WTC11 (cell line): Measurements from ENCODE around the gene CCDC6. TPM values are rescaled to one million over a fixed set of nuclear protein-coding genes. Genes with fewer than 3 reads are reported as not detected.

ENCODE experiments used
- ATAC-seq: fragments of 200-7000 bp; cut with Tn5 transposase; 2 replicates; pipeline ENCODE4 v1.10.0; 2021; ENCODE audit warnings: mild to moderate bottlenecking, moderate library complexity
- CTCF ChIA-PET: fragments of 300-600 bp; sonication (Branson Sonifier 250); formaldehyde crosslinking; loops from one replicate; lab custom pipeline; 2021; ENCODE audit warnings: antibody characterized with exemption; lab: Charles Lee
- POLR2A ChIA-PET: fragments of 350-600 bp; sonication (Branson Sonifier 250); formaldehyde crosslinking; loops from one replicate; lab custom pipeline; 2021; ENCODE audit warnings: antibody characterized with exemption; lab: Charles Lee
- DNase-seq: peaks from one replicate; pipeline ENCODE4 v3.0.0; 2021; ENCODE audit warnings: low spot score
- H3K27ac Mint-ChIP-seq: 2 replicates; pipeline ENCODE4 v1.8.0; 2021; ENCODE audit warnings: mixed read lengths
- H3K27me3 Mint-ChIP-seq: 2 replicates; pipeline ENCODE4 v1.8.0; 2021; ENCODE audit warnings: low read depth, mild to moderate bottlenecking, moderate library complexity, mixed read lengths
- H3K36me3 Mint-ChIP-seq: 2 replicates; pipeline ENCODE4 v1.8.0; 2021; ENCODE audit warnings: mixed read lengths
- H3K4me1 Mint-ChIP-seq: 2 replicates; pipeline ENCODE4 v1.8.0; 2022; ENCODE audit warnings: mixed read lengths
- H3K4me3 Mint-ChIP-seq: 2 replicates; pipeline ENCODE4 v1.8.0; 2021; ENCODE audit warnings: mild to moderate bottlenecking, moderate library complexity, mixed read lengths
- H3K9me3 Mint-ChIP-seq: 2 replicates; pipeline ENCODE4 v1.8.0; 2021; ENCODE audit warnings: mixed read lengths
- FOXP1 ChIP-seq: sonication (generic); formaldehyde crosslinking; IDR thresholded peaks from 2 replicates; pipeline ENCODE4 v1.8.0; 2022; ENCODE audit warnings: missing genetic modification reagents, mild to moderate bottlenecking, moderate library complexity, borderline replicate concordance
- GTF2I ChIP-seq: fragments of 250-450 bp; sonication (Bioruptor Pico); conservative IDR thresholded peaks from 2 replicates; pipeline ENCODE4 v1.4.0; 2021; ENCODE audit warnings: mild to moderate bottlenecking
- HMGA2 ChIP-seq: fragments of 250-450 bp; sonication (Bioruptor Pico); IDR thresholded peaks from 2 replicates; pipeline ENCODE4 v1.4.0; 2021; ENCODE audit warnings: mild to moderate bottlenecking, moderate library complexity
- KAT7 ChIP-seq: sonication (generic); formaldehyde crosslinking; IDR thresholded peaks from 2 replicates; pipeline ENCODE4 v1.8.1; 2023; ENCODE audit warnings: missing genetic modification reagents, mild to moderate bottlenecking, borderline replicate concordance
- MXD4 ChIP-seq: fragments of 250-450 bp; sonication (Bioruptor Pico); IDR thresholded peaks from 2 replicates; pipeline ENCODE4 v1.8.0; 2021; ENCODE audit warnings: mild to moderate bottlenecking, moderate library complexity, borderline replicate concordance
- NFE2L1 ChIP-seq: sonication (generic); formaldehyde crosslinking; IDR thresholded peaks from 2 replicates; pipeline ENCODE4 v1.8.1; 2023; ENCODE audit warnings: missing genetic modification reagents
- NR1H2 ChIP-seq: sonication (generic); formaldehyde crosslinking; IDR thresholded peaks from 2 replicates; pipeline ENCODE4 v1.9.0; 2021; ENCODE audit warnings: mild to moderate bottlenecking, moderate library complexity, missing genetic modification reagents
- RELA ChIP-seq: sonication (generic); formaldehyde crosslinking; IDR thresholded peaks from 2 replicates; pipeline ENCODE4 v1.8.1; 2022; ENCODE audit warnings: missing genetic modification reagents, mild to moderate bottlenecking, borderline replicate concordance
- TCF7 ChIP-seq: sonication (generic); formaldehyde crosslinking; IDR thresholded peaks from 2 replicates; pipeline ENCODE4 v1.8.0; 2022; ENCODE audit warnings: mild to moderate bottlenecking, low read depth, missing genetic modification reagents, moderate library complexity
- ZNF121 ChIP-seq: sonication (generic); formaldehyde crosslinking; IDR thresholded peaks from 2 replicates; pipeline ENCODE4 v1.8.0; 2023; ENCODE audit warnings: missing genetic modification reagents
- ZNF263 ChIP-seq: sonication (generic); formaldehyde crosslinking; IDR thresholded peaks from 2 replicates; pipeline ENCODE4 v1.8.1; 2022; ENCODE audit warnings: low read depth, mild to moderate bottlenecking, moderate library complexity, missing genetic modification reagents
- ZNF671 ChIP-seq: fragments of 250-450 bp; sonication (Bioruptor Pico); IDR thresholded peaks from 2 replicates; pipeline ENCODE4 v1.8.0; 2021; ENCODE audit warnings: mild to moderate bottlenecking
- total RNA-seq: library from RNA; stranded (reverse); gene quantifications from 3 replicates; pipeline ENCODE4 v1.2.3, GENCODE V29; 2021
- TF ChIP-seq, protein P1 (sequence below): sonication (generic); formaldehyde crosslinking; IDR thresholded peaks from 2 replicates; pipeline ENCODE4 v1.8.0; 2023; ENCODE audit warnings: missing genetic modification reagents, mild to moderate bottlenecking, borderline replicate concordance
- TF ChIP-seq, protein P2 (sequence below): sonication (generic); formaldehyde crosslinking; IDR thresholded peaks from 2 replicates; pipeline ENCODE4 v1.8.1; 2022; ENCODE audit warnings: missing genetic modification reagents, borderline replicate concordance
- TF ChIP-seq, protein P3 (sequence below): sonication (generic); formaldehyde crosslinking; IDR thresholded peaks from 2 replicates; pipeline ENCODE4 v1.8.0; 2022; ENCODE audit warnings: mild to moderate bottlenecking, missing genetic modification reagents
- TF ChIP-seq, protein P4 (sequence below): fragments of 250-450 bp; sonication (Bioruptor Pico); IDR thresholded peaks from 2 replicates; pipeline ENCODE4 v1.9.0; 2021; ENCODE audit warnings: mild to moderate bottlenecking
- TF ChIP-seq, protein P5 (sequence below): sonication (generic); formaldehyde crosslinking; conservative IDR thresholded peaks from 2 replicates; pipeline ENCODE4 v1.8.1; 2023; ENCODE audit warnings: mild to moderate bottlenecking, low read depth, missing genetic modification reagents, moderate library complexity
- TF ChIP-seq, protein P6 (sequence below): sonication (generic); formaldehyde crosslinking; IDR thresholded peaks from 2 replicates; pipeline ENCODE4 v1.8.1; 2022; ENCODE audit warnings: low read depth, mild to moderate bottlenecking, moderate library complexity, missing genetic modification reagents, borderline replicate concordance
- TF ChIP-seq, protein P7 (sequence below): sonication (generic); formaldehyde crosslinking; IDR thresholded peaks from 2 replicates; pipeline ENCODE4 v1.8.1; 2023; ENCODE audit warnings: mild to moderate bottlenecking, missing genetic modification reagents, borderline replicate concordance

Gene CCDC6
- total RNA-seq, 1 experiment from 2014 or later: 55.2 TPM

DNA sequence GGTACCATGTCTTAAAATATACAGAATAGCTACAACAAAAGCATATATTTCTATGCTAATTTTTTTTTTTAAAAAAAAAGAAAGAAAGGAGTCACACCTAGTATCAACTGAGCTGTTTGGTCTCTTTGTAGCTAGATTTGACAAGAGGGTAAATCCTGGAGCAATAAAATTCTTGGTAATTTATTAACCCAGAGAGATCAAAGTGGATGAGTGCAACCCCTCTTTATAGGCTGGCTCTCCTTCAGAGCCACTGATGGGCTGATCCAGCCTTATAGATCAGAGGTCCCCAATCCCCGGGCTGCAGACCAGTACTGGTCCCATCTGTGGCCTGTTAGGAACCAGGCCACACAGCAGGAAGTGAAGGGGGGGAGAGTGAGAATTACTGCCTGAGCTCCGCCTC lies 133.3 kb downstream of the CCDC6 start (continued):
- TF ChIP-seq, protein P1, sequence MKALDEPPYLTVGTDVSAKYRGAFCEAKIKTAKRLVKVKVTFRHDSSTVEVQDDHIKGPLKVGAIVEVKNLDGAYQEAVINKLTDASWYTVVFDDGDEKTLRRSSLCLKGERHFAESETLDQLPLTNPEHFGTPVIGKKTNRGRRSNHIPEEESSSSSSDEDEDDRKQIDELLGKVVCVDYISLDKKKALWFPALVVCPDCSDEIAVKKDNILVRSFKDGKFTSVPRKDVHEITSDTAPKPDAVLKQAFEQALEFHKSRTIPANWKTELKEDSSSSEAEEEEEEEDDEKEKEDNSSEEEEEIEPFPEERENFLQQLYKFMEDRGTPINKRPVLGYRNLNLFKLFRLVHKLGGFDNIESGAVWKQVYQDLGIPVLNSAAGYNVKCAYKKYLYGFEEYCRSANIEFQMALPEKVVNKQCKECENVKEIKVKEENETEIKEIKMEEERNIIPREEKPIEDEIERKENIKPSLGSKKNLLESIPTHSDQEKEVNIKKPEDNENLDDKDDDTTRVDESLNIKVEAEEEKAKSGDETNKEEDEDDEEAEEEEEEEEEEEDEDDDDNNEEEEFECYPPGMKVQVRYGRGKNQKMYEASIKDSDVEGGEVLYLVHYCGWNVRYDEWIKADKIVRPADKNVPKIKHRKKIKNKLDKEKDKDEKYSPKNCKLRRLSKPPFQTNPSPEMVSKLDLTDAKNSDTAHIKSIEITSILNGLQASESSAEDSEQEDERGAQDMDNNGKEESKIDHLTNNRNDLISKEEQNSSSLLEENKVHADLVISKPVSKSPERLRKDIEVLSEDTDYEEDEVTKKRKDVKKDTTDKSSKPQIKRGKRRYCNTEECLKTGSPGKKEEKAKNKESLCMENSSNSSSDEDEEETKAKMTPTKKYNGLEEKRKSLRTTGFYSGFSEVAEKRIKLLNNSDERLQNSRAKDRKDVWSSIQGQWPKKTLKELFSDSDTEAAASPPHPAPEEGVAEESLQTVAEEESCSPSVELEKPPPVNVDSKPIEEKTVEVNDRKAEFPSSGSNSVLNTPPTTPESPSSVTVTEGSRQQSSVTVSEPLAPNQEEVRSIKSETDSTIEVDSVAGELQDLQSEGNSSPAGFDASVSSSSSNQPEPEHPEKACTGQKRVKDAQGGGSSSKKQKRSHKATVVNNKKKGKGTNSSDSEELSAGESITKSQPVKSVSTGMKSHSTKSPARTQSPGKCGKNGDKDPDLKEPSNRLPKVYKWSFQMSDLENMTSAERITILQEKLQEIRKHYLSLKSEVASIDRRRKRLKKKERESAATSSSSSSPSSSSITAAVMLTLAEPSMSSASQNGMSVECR (CRISPR knock-in tag): no peak
- TF ChIP-seq, protein P2, sequence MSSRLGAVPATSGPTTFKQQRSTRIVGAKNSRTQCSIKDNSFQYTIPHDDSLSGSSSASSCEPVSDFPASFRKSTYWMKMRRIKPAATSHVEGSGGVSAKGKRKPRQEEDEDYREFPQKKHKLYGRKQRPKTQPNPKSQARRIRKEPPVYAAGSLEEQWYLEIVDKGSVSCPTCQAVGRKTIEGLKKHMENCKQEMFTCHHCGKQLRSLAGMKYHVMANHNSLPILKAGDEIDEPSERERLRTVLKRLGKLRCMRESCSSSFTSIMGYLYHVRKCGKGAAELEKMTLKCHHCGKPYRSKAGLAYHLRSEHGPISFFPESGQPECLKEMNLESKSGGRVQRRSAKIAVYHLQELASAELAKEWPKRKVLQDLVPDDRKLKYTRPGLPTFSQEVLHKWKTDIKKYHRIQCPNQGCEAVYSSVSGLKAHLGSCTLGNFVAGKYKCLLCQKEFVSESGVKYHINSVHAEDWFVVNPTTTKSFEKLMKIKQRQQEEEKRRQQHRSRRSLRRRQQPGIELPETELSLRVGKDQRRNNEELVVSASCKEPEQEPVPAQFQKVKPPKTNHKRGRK: no peak
- TF ChIP-seq NFE2L1 (CRISPR knock-in tag) (no peak), KAT7 (CRISPR knock-in tag) (no peak), NR1H2 (no peak)
- TF ChIP-seq, protein P3, sequence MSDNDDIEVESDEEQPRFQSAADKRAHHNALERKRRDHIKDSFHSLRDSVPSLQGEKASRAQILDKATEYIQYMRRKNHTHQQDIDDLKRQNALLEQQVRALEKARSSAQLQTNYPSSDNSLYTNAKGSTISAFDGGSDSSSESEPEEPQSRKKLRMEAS (CRISPR knock-in tag): no peak

DNA sequence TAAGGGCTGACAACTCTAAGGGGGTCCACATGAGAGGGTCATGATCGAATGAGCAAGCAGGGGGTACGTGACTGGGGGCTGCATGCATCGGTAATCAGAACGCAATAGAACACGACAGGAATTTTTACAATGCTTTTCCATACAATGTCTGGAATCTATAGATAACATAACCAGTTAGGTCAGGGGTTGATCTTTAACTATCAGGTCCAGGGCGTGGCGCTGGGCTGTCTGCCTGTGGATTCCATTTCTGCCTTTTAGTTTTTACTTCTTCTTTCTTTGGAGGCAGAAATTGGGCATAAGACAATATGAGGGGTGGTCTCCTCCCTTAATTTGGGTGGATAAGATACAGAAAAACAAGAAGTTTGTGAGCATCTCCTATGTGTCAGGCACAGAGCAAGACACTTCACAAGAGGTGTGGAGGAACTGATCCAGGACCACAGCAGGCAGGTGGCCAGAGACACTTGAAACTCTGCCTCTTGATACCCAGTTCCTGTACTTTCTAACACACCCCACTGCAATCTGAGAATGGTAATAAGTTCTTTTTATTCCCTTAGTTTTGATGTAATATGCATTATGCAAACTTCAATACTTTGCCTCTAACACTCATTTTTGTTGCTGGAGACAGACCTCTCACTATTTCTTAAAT lies 135.1 kb downstream of the CCDC6 start:
- ChIA-PET POLR2A (no interaction called here), CTCF (no interaction called here)
- Mint-ChIP-seq H3K27me3 (no peaks in the 10 kb centered on the region; the same call in none of the 2 replicates), H3K4me1 (no peaks in the 10 kb centered on the region), H3K4me3 (no peak overlapping the region), H3K36me3 (peaks cover 42% of the 10 kb centered on the region), H3K27ac (no peak overlapping the region), H3K9me3 (peaks cover 65% of the 10 kb centered on the region)
- ATAC-seq (no peak), DNase-seq (no peak)
- no peak for TF ChIP-seq ZNF671 (CRISPR knock-in tag)
- TF ChIP-seq TCF7: no peak
- TF ChIP-seq, protein P4, sequence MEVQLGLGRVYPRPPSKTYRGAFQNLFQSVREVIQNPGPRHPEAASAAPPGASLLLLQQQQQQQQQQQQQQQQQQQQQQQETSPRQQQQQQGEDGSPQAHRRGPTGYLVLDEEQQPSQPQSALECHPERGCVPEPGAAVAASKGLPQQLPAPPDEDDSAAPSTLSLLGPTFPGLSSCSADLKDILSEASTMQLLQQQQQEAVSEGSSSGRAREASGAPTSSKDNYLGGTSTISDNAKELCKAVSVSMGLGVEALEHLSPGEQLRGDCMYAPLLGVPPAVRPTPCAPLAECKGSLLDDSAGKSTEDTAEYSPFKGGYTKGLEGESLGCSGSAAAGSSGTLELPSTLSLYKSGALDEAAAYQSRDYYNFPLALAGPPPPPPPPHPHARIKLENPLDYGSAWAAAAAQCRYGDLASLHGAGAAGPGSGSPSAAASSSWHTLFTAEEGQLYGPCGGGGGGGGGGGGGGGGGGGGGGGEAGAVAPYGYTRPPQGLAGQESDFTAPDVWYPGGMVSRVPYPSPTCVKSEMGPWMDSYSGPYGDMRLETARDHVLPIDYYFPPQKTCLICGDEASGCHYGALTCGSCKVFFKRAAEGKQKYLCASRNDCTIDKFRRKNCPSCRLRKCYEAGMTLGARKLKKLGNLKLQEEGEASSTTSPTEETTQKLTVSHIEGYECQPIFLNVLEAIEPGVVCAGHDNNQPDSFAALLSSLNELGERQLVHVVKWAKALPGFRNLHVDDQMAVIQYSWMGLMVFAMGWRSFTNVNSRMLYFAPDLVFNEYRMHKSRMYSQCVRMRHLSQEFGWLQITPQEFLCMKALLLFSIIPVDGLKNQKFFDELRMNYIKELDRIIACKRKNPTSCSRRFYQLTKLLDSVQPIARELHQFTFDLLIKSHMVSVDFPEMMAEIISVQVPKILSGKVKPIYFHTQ: no peak
- TF ChIP-seq RELA (CRISPR knock-in tag): no peak
- no peak for TF ChIP-seq HMGA2 (CRISPR knock-in tag)
- no peak for TF ChIP-seq ZNF121 (CRISPR knock-in tag)
- TF ChIP-seq, protein P5, sequence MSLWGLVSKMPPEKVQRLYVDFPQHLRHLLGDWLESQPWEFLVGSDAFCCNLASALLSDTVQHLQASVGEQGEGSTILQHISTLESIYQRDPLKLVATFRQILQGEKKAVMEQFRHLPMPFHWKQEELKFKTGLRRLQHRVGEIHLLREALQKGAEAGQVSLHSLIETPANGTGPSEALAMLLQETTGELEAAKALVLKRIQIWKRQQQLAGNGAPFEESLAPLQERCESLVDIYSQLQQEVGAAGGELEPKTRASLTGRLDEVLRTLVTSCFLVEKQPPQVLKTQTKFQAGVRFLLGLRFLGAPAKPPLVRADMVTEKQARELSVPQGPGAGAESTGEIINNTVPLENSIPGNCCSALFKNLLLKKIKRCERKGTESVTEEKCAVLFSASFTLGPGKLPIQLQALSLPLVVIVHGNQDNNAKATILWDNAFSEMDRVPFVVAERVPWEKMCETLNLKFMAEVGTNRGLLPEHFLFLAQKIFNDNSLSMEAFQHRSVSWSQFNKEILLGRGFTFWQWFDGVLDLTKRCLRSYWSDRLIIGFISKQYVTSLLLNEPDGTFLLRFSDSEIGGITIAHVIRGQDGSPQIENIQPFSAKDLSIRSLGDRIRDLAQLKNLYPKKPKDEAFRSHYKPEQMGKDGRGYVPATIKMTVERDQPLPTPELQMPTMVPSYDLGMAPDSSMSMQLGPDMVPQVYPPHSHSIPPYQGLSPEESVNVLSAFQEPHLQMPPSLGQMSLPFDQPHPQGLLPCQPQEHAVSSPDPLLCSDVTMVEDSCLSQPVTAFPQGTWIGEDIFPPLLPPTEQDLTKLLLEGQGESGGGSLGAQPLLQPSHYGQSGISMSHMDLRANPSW (CRISPR knock-in tag): no peak
- TF ChIP-seq, protein P6, sequence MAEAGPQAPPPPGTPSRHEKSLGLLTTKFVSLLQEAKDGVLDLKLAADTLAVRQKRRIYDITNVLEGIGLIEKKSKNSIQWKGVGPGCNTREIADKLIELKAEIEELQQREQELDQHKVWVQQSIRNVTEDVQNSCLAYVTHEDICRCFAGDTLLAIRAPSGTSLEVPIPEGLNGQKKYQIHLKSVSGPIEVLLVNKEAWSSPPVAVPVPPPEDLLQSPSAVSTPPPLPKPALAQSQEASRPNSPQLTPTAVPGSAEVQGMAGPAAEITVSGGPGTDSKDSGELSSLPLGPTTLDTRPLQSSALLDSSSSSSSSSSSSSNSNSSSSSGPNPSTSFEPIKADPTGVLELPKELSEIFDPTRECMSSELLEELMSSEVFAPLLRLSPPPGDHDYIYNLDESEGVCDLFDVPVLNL (CRISPR knock-in tag): no peak
- TF ChIP-seq MXD4 (CRISPR knock-in tag): no peak
- no peak for TF ChIP-seq ZNF263 (CRISPR knock-in tag)
- no peak for TF ChIP-seq FOXP1 (CRISPR knock-in tag)
- TF ChIP-seq GTF2I (CRISPR knock-in tag): no peak
- TF ChIP-seq, protein P7, sequence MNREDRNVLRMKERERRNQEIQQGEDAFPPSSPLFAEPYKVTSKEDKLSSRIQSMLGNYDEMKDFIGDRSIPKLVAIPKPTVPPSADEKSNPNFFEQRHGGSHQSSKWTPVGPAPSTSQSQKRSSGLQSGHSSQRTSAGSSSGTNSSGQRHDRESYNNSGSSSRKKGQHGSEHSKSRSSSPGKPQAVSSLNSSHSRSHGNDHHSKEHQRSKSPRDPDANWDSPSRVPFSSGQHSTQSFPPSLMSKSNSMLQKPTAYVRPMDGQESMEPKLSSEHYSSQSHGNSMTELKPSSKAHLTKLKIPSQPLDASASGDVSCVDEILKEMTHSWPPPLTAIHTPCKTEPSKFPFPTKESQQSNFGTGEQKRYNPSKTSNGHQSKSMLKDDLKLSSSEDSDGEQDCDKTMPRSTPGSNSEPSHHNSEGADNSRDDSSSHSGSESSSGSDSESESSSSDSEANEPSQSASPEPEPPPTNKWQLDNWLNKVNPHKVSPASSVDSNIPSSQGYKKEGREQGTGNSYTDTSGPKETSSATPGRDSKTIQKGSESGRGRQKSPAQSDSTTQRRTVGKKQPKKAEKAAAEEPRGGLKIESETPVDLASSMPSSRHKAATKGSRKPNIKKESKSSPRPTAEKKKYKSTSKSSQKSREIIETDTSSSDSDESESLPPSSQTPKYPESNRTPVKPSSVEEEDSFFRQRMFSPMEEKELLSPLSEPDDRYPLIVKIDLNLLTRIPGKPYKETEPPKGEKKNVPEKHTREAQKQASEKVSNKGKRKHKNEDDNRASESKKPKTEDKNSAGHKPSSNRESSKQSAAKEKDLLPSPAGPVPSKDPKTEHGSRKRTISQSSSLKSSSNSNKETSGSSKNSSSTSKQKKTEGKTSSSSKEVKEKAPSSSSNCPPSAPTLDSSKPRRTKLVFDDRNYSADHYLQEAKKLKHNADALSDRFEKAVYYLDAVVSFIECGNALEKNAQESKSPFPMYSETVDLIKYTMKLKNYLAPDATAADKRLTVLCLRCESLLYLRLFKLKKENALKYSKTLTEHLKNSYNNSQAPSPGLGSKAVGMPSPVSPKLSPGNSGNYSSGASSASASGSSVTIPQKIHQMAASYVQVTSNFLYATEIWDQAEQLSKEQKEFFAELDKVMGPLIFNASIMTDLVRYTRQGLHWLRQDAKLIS: no peak
